GM03348 (cell line): Measurements from ENCODE around the gene KIF1B.
"Not testable (repeated sequence)": the region's sequence is repeated elsewhere in the genome, so short reads cannot be mapped to it uniquely, and the experiment has no call there.

Experiments
- DNase-seq: peaks from one replicate; pipeline ENCODE4 v3.0.0; 2012; ENCODE audit warnings: low spot score

The KIF1B gene

GRCh38 chr1:10192263-10192662 is 18.1 kb upstream of the KIF1B start:
- no peak for DNase-seq

- DNase-seq = no peak
Observed at GRCh38 chr1:10193288-10193687, 17.1 kb upstream of the KIF1B start.

GRCh38 chr1:10195570-10195969 is 14.8 kb upstream of the KIF1B start:
- no peak for DNase-seq

GRCh38 chr1:10196976-10197375 is 13.4 kb upstream of the KIF1B start:
- peak; percentile 20 for DNase-seq

GRCh38 chr1:10200620-10201019 is 9.8 kb upstream of the KIF1B start:
- no peak for DNase-seq

- DNase-seq = no peak
Observed at GRCh38 chr1:10204003-10204642, 6.2 kb upstream of the KIF1B start.

- not testable (repeated sequence) for DNase-seq
Observed at GRCh38 chr1:10205206-10205605, 5.2 kb upstream of the KIF1B start.

GRCh38 chr1:10207810-10208209 is 2.6 kb upstream of the KIF1B start:
- no peak for DNase-seq

GRCh38 chr1:10208537-10208936 is 1.8 kb upstream of the KIF1B start:
- DNase-seq = no peak

- no peak for DNase-seq
Observed at GRCh38 chr1:10209590-10209904, 823 bp upstream of the KIF1B start.

- peak; percentile 83 for DNase-seq
Observed at GRCh38 chr1:10210841-10211804, 753 bp downstream of the KIF1B start.

GRCh38 chr1:10211805-10212410 is 1.5 kb downstream of the KIF1B start:
- no peak for DNase-seq

GRCh38 chr1:10212476-10212875 is 2.1 kb downstream of the KIF1B start:
- no peak for DNase-seq

- no peak for DNase-seq
Observed at GRCh38 chr1:10213186-10213705, 2.9 kb downstream of the KIF1B start.

- no peak for DNase-seq
Observed at GRCh38 chr1:10216090-10216749, 5.8 kb downstream of the KIF1B start.

- DNase-seq = peak; percentile 38
Observed at GRCh38 chr1:10217748-10218441, 7.5 kb downstream of the KIF1B start.

- no peak for DNase-seq
Observed at GRCh38 chr1:10220200-10220599, 9.8 kb downstream of the KIF1B start.

GRCh38 chr1:10220657-10221056 is 10.3 kb downstream of the KIF1B start:
- not testable (repeated sequence) for DNase-seq

- peak; percentile 10 for DNase-seq
Observed at GRCh38 chr1:10225573-10225972, 15.2 kb downstream of the KIF1B start.

- DNase-seq = no peak
Observed at GRCh38 chr1:10228528-10228927, 18.2 kb downstream of the KIF1B start.

- DNase-seq = no peak
Observed at GRCh38 chr1:10229903-10230302, 19.5 kb downstream of the KIF1B start.

GRCh38 chr1:10232163-10232562 is 21.8 kb downstream of the KIF1B start:
- no peak for DNase-seq
